DLD1 (cell line): ENCODE results near the gene CGB3.

Experiments used
- in situ Hi-C: cut with HindIII; loops from 2 replicates; pipeline ENCODE4 v1.10.0; 2017; ENCODE audit warnings: low sequenced_read_pairs

Gene CGB3

DNA sequence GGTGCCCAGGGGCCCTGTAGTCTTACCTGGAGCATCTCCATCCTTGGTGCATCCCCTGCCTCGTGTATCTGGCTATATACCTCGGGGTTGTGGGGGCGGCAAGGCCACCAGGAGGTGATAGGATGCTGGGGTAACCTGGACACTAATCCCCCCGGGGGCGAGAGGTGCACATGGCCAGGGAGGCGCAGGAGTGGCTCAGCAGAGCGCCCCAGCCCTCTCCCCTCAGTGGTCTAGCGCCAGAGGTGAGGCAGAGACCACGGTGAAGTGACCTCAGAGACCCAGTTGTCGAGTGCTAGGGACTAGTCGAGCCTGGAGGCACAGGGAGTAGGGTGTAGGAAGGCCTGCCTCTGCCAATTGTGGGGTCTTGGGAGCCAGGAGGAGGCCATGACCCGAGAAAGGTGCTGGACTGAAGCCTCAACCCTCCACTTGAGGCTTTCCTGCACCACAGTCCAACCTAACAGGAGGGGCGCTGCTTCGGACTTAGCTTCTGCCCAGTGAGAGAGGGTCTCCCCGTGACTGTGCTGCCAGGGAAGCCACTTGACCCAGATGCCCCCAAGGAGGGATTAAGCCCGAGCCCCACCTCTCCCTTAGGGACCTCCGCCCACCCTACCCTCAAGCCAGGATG, 7.0 kb downstream of the CGB3 start, which contains the start of gene LHB:
TSS of gene LHB (minus strand) at position 51 of the 625 bp plus-strand sequence. CDS start at position 41, 10 bp downstream.
- in situ Hi-C loops, result no loop called here

DNA sequence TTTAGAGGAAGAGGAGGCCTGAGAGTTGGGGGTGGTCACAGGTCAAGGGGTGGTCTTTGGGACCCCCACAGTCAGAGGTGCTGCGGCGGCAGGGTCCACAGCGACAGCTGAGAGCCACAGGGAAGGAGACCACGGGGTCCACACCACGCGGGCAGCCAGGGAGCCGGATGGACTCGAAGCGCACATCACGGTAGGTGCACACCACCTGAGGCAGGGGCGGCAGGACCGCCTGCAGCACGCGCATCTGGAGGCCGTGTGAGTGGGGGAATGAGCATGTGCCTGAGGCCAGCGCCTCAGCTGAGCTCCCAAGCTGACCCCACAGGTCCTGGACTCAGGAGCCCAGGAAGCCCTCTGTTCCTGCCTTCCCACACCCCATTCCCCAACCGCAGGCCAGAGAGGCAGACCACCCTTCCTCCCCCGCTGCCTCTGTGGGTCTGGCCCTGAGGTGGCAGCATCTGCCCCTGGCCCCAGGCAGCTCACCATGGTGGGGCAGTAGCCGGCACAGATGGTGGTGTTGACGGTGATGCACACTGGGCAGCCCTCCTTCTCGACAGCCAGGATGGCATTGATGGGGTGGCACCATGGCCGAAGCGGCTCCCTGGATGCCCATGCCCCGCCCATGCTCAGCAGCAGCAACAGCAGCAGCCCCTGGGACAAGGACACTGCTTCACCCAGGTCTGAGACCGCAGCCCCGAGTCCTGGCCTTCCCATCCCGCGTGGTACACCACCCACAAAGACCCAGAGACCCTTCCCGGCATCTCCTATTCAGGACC, 7.9 kb downstream of the CGB3 start:
- in situ Hi-C loops, result no loop called here

DNA sequence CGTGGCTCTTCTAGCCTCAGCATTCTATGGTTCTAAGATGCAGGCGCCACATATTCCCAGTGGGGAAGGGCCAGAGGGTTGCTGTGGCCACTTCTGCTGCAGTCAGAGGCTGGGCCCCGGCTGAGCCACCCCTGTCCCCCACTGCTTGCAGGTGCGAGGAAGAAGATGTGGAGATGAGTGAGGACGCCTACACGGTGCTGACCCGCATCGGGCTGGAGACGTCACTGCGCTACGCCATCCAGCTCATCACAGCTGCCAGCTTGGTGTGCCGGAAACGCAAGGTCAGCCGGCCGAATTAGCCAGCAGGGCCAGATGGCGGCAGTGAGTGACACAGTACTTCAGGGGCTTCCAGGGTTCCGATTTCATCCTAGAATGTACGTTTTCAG, 9.3 kb downstream of the CGB3 start:
- in situ Hi-C loops, result no loop called here

DNA sequence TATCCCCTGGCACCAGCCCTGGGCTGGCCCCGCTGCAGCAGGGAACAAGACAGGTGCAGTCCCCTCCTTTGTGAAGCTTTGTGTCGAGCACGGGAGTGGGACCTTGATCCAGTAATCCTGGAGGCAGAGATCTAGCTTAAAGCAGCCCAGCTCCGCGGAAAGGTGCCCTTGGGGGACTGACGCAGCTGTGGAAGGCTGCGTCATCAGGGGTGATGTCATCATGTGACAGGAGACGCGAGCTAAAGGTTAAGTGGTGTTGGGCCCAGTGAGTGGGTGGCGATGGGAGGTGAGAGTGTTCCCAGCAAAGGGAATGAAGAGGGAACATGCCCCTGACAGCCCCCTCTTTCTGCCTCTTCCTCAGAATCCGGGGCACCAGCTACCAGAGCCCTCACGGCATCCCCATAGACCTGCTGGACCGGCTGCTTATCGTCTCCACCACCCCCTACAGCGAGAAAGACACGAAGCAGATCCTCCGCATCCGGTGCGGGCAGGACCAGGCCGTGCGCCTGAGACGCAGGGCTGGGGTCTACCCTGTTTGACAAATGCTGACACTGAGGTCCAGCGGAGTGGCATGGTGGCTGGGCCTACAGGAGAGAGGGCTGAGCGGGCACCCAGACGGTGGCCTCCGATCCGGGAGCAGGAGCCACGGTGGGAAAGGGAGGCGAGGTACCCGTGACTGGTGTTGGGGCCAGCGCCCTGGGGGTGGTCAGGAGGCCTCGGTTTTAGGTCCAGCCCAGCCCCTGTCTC, 9.8 kb downstream of the CGB3 start:
- in situ Hi-C loops, result no loop called here

DNA sequence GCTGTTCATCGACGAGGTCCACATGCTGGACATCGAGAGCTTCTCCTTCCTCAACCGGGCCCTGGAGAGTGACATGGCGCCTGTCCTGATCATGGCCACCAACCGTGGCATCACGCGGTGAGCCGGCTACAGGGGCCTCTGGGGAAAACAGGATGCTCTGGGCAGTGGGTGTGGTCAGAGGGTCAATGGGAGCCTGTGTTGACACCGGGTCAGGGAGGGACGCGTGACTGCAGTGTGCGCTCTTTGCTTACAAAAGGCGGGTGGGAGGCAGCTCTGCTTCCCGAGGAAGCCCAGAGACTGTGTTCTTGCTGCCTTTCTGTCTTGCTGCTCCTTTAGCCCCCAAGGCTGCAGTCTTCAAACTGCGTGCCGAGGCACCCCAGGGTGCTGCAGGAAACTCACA, 12.9 kb downstream of the CGB3 start:
- in situ Hi-C loops, result no loop called here

DNA sequence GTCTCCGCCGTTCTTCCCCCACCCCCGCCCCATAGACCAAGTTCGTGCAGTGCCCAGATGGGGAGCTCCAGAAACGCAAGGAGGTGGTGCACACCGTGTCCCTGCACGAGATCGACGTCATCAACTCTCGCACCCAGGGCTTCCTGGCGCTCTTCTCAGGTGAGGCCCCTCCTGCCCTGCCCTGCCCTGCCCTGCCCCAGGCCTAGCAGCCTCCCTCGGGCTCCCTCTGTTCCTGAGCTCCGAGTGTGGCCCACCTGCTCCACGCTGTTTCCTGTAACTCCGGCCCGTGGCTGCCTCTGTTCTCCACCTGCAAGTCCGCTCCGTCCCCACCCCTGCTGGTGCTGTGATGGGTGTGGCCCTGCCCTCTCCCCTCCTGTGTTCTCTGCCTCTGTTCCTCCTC, 13.7 kb downstream of the CGB3 start:
- in situ Hi-C loops, result no loop called here

DNA sequence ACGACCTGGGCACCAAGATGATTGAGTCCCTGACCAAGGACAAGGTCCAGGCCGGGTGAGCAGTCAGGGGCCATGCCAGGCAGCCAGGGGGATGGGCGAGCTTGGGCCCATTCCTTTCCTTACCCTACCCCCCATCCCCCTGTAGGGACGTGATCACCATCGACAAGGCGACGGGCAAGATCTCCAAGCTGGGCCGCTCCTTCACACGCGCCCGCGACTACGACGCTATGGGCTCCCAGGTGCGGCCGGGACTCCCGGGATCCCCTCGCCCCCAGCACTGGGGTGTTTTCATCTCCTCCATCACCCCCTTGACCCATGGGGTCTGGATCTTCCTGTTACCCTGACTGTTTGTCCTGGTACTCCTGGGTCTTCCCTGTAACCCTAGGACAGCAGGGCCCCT, 14.3 kb downstream of the CGB3 start:
- in situ Hi-C loops, result no loop called here

DNA sequence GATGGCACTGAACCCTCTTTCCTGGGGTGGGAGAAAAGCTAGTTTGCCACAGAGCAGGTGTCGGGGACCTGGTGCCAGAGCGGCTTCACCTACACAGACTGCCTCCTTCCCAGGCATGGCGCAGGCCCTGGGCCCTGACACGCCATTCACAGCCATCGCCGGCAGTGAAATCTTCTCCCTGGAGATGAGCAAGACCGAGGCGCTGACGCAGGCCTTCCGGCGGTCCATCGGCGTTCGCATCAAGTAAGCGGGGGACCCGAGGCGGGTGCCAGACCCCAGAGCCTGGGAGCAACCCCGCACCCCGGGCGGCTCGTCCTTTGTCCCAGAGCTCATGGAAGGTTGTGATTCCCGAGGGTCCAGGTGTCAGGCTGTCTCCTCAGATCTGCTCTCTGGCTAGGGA, 17.2 kb downstream of the CGB3 start:
- in situ Hi-C loops, result no loop called here

DNA sequence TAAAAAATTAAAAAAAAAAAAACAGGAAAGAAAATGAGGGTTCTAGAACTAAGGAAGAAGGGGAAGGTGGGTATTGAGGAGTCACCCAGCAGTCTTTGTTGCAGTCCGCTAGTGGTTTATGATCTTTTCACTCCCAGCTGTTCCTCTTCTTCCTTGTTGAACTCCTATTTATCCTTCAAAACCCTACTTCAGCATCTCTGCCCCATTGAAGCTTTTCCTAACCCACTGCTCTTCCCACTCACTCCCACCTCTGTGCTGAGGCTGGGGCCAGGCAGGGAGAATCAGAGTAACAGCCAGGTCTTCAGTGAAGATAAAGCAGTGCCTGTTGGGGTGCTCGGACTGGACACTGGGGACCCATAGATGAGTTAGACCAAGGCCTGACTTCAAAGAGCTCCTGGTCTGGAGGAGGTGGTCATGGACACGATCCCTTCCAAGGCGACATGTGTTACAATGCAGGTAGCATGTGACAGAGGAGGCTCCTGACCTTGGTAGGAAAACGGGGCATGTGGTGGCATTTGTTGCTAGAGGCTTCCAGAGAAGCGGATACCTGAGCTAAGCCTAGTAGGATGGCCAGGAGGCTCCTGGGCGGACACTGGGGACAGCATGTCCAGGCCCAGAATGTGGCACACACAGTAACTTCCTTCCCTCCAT, 19.0 kb downstream of the CGB3 start:
- in situ Hi-C loops, result no loop called here

DNA sequence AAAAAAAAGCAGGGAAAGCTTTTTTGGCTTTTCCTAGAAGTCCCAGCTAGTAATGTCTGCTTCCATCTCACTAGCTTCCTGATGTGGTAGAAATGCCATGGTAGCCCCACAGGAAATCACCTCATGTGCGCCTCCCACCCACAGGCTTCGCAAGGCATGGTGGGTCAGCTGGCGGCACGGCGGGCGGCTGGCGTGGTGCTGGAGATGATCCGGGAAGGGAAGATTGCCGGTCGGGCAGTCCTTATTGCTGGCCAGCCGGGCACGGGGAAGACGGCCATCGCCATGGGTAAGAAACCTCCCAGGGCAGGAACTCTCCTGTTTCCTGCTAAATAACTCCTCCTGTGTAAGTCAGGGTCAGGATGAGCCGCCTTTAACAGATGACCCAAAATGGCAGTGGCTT, 20.0 kb downstream of the CGB3 start:
- in situ Hi-C loops, result no loop called here

DNA sequence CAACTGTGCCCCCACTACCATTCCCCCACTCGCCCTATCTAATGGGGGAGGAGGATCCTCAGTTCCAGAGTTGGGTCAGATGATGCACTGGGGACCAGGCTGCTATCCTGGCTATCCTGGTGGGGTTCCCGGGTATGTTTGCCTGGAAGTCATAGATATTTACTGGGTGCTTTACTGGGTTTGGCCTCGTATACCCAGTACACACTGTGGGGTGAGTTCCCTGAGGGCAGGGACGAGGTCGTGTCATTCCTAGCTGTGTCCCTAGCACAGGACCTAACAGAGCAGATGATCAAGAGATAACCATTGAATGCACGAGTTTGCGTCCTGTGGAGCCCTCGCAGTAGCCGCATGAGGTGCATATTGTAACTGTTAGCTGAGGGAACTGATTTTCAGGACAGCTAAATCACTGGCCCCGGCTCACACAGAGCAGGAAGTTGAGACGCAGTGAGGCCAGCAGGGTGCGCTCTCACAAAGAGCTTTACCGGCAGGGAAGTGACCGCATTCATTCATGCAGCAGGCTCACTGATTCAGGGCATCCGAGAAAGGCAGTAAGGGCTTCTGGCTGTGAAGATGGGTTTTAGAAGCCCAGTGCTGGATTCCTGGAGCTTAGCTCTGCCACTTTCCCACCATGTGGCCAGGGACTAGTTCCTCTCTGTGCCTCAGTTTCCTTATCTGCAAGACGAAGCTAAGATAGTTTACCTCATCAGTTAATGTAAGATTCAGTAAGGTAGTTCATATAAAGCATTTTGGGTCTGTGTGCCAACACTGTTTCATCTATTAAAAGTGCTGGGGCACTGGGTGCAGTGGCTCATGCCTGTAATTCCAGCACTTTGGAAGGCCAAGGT, 24.4 kb downstream of the CGB3 start:
- in situ Hi-C loops, result no loop called here

DNA sequence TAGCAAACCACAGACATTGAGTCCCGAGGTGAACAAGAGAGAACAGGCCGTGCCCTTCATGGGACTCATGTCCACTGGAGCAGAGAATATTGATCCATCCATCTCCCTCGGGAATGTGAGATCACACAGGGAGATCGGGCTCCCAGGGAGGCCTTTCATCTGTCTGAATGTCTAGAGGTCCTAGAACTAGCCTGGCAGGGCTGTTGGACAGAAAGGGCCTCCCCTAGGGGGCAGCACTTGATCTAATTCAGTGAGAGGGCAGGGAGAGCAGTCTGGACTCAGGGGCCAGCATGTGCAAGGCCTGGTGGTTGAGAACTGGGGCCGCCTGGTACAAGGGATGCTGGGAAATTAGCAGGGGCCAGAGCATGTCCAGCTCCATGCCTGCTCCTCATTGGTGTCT, 26.2 kb downstream of the CGB3 start:
- in situ Hi-C loops, result no loop called here

DNA sequence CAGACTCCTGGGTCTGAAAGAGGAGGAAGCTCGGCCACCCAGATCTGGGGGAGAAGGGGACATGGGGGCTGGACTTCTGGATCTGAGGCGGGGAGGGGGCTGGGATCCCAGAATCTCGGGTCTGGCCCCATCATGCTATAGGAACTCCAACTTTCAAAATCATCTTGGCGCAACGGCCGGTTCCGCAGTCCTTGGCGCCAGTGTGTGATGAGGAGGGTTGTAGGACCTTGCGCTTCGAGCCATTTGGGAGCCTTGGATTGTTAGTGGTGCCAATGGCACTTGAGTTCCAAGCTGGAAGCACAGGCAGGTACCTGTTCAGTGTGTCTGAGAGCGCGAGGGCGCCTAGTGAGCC, 30.1 kb downstream of the CGB3 start:
- in situ Hi-C loops, result no loop called here

DNA sequence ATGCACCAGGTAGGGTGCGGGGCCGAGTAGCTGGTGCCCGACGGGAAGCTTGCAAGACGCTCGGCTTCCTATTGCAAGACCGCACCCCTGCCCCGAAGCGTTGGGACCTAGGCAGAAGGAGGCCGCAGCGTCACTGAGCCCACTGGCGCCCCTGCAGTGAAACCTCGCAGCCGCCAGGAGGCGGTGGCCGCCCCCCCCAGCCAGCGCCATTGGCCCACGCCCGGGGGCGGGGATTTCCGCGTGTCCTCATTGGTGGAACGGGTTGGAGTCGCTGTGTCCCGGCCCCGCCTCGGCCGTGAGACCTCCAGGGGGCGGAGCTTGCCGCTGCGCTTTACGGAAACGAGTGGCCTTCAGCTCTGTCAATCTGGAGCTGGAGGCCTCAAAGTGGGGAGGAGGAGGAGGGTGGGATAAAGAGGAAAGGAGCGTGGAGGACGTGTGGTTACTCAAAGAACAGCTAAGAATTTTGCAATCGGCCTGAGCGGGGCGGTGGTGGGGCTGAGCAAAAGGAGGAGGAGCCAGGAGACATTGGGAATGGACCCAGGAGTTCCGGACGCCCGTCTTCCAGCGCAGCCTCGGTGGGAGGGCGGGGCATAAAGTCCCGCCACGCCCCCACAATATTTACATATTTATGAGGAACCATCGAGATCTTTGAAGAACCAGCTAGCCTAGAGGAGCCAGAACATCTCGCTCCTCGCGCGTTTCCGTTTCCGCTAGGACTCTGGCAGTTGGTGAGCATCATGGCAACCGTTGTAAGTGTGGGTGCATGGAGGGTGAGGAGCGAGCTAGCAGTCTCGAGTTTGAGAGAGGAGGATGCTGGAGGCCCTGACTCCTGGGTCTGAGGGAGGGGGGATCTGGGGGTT, 30.7 kb downstream of the CGB3 start, which contains the start of the genes GYS1 and RUVBL2:
TSS of gene GYS1 (minus strand) at position 135 of the 860 bp plus-strand sequence. CDS start 197 bp downstream, outside the sequence.
TSS of gene RUVBL2 (plus strand) at position 713 of the 860 bp plus-strand sequence. CDS start at position 738, 25 bp downstream.
- in situ Hi-C loops, result no loop called here

DNA sequence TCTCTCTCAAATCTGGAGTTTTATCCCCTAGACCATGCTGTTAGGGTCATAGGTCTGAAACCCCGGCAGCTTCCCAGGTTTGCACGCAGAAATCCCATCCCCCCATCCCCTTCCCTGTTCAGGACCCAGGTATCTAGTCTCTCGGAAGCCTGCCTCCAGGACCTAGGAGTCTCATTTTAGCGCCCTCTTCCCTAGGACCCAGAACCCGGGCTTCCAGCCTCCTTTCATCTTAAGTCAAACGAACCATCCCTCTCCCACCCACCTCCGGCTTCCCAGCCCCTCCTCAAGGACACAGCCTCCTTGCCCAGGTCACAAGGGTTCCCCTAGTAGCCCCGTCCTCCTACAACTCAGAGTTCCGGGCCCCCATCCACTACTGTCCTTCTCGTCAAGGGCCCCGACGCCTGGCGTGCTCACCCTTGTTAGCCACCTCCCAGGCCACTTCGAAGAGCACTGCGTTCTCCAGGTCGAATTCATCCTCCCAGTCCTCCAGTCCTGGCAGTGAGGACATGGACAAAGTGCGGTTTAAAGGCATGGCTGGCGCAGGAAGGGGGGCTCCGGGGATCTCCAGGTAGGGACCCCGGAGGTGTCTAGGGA, 31.5 kb downstream of the CGB3 start:
- in situ Hi-C loops, result no loop called here

DNA sequence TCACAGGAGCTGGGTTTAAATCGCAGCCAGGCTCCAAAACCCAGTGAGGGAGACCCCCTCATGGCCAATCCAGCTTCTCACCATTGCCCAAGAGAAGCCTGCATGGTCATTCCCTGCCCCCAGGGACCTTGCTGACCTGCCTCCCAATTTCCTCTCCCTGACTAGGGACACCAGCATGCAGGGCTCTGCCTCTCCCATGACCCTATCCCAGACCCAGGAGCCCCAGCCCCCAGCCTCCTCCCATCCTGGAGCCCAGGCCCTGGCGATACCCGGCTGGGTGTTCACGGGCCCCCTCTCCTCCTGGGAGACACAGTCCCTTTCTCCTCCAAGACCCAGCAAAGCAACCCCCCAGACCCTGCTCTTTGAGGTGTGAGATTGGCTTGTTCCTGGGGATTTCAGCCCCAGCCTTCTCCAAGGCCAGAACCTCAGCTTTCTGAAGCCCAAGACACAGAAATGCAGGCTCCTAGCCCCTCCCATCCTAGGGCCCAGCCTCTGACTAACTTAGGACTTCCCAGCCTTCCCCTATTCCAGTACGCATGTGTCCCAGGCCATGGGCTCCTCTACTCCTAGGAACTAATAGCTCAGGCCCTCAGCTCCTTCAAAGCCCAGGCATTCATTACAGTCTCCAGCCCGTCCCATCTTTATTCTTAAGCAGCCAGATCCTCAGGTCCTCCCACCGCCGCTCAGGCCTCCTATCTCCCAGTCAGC, 32.1 kb downstream of the CGB3 start:
- in situ Hi-C loops, result no loop called here

DNA sequence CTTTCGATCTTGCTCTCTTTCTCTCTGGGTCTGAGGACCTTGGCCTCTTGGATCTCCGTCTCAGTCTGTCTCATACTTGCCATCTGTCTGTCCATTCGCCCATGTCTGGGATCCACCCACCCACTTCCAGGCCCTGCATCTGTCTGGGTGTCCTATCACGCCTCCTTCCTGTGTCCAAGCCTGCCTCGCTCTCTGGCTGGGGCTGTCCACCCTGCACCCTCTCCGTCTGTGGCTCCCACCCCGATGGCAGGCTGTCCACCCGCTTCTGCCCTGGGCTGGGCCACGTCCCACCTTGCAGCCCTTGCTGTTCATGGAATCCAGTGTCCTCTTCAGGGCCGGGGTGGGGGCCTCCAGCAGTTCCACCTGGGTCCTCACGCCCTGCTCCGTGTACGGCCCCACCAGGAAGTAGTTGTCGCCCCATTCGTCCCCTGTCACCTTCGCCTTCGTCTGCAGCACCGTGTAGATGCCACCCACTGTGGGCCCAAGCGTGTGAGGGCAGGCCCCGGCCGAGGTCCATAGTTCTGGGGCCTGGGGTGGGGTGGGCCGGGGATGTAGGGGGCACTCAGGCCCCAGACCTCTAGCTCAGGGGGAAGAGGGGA, 33.0 kb downstream of the CGB3 start:
- in situ Hi-C loops, result no loop called here

DNA sequence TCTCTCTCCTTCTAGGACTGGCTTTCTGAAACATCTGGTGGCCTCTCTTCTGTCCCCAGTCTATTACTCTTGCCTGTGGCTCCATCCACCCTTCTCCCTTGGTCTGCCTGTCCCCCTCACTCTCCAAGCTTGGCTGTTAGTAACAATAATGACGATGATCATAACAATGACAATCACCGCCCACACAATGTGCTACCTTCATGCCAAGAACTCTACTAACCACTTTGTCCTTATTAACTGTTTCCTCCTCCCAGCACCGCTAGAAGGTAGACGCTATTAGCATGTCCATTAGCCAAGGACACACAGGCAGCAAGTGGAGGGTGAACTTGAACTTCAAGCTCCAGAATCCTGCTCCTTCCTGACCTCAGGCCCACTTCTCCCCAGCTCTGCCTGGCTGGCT, 33.7 kb downstream of the CGB3 start:
- in situ Hi-C loops, result no loop called here
